Measurements from ENCODE around the gene GYG2.
A peak's percentile ranks its signal among the peaks of the same experiment; 100 is the strongest.

The GYG2 gene

DNA sequence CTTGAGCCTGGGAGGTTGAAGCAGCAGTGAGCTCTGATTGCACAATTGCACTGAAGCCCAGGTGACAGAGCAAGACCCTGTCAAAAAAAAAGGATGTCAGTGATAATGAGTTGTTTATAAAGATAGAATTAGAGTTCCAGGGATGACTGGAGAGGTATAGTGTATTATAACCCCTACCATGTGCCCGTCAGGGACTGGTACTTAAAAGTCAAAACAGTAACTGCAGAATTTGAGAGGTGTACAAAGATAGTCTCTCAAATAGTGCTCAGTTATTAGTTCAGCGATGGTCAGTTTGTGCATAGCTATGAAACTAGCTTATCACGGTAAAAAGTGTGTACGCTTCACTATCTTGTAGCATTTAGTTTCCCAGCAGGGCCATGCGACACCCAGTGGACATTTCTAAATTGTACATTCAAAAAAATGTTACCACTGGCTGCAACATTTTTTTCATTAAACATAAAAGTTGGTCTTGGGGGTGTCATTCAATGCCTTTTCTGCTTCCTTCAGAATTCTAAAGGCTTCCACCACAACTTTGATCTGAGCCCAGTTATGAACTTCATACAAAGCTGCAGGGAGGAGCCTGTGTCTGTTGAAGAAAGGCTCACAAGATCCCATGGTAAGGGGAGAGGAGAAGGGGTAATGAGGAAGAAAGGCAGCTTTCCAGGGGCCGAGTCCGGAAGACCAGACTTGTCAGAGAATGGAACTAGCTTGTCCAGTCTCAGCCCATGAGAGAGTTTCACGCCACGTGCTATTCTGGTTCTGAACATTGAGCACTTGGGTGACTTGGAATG is 9.2 kb upstream of the GYG2 start:
- DNase-seq: peak in 1 of 2 experiments; percentile 3

DNA sequence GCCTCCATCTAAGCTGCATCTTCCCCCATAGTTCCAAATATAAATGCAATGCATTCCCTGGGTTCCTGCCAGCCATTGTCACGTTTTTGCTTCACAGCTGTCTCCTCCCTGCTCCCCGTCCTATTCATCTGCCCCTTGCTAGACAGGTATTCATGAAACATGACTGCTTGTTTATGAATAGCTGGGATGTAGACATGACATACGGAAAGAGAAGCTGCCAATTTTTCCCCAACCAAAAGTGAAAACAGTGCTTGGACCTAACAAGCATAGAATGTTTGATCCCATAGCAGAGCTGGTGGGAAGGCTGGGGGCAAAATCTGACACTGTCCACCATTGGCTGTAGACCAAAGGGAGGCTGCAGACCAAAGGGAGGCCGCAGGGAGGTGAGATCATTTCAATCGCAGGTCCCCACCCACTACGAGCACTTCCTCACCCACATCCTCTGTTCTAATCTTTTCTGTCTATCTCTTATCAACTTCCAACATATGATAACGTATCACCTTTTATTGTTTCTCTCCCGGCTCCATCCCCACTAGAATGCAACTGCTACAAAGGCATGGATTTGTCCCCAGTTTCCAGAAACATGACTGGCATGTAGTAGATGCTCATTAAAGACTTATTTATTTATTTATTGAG is 8.5 kb upstream of the GYG2 start:
- no peak for DNase-seq

DNA sequence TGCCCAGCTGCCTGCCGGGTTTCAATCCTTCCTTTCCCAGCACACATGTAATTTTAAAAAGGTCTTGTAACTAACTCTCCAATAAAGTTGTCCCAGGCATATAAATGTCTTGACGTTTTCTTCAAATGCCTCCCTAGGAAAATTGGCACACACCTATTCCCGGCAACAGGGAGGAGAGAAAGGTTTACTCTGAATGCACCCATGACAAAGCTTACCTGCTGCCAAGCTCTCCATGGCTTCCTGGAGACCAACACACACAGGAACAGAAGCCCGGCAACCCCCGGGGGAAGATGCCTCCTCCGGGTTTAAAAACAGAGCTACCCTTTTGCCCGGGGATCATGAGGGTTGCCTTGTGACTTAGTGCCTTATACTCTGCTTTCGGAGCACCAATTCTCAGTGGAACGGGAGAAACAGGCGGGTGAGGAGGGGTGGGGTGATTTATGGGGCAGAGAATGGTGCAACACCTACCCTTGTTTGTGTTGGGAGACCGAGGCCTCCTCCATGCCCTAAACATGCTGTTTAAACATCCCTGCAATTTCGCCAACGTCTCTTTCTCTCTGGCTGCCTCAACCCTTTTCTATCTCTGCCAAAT is 4.8 kb upstream of the GYG2 start:
- no peak for DNase-seq

DNA sequence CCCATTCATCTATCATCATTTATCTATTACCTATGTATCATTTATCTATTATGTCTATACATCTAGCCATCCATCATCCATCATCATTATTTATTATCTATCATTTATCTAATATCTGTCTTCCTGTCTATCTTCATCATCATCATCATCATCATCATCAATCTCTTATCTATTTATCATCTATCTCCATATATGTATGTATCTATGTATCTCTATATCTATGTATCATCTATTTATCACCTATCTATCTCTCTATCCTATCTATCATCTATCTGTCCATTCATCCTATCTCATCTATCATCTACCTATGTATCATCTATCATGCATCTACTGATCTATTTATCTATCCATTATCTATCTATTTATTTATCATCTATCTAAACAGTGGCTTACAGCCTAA is 3.8 kb upstream of the GYG2 start:
- no peak for DNase-seq

- DNase-seq: no peak
These were observed 255 bp downstream of the GYG2 start for GRCh38 chrX:2828959-2829411.

DNA sequence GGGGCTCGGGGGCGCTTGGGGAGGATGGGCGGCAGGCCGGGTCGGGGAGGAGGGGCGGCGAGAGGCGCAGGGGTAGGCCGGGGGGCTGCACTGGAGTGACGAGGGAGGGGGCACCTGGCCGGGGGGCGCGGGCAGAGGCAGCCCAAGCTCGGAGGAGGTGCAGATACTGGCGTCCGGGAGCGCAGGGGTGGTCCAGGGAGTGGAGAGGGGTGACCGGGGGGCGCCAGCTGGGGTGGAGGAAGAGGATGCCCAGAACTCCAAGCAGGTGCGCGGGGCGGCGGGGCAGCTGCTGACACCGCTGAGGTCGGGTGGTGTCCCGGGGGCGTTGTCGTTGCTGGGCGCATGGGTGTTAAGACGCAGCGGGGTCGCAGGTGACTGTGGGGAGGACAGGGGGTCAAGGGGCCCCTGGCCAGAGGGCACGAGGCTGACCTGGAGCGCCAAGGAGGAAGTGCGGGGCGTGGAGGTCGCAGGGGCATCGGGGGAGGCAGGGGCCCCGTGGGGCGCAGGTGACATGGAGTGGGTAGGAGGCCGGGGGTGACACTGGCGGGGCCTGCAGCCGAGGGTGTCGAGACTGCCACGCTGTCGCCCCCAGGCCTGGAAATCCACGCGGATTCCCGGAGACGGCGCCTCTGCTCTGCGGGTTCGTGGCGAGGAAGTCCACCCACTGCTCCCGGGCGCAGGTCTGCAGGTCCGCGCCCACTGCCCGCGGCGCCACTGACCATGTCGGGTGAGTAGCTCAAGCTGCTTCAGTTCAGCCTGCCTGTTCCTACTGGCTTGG is 928 bp downstream of the GYG2 start:
- DNase-seq: no peak

GRCh38 chrX:2831471-2832228 is 2.9 kb downstream of the GYG2 start:
- DNase-seq: no peak

DNA sequence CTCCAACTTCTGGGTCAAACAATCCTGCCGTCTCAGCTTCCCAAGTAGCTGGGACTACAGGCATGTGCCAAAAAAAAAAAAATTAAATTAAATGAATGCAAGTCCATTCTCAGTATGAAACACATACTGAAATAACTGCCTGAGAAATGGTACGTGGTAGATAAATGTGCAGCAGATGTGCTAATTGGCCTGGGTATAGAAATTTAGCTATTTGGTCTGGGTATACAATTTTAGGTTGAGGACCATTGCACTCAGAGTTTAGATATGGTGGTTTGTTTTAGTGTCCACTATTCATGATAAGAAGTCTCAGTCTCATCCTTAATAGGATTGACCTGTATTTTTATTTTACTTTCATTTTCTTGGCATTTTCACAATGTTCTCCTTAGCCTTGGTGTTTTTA is 9.2 kb downstream of the GYG2 start:
- no peak for DNase-seq

GRCh38 chrX:2840961-2841360 is 12.2 kb downstream of the GYG2 start:
- no peak for DNase-seq

DNA sequence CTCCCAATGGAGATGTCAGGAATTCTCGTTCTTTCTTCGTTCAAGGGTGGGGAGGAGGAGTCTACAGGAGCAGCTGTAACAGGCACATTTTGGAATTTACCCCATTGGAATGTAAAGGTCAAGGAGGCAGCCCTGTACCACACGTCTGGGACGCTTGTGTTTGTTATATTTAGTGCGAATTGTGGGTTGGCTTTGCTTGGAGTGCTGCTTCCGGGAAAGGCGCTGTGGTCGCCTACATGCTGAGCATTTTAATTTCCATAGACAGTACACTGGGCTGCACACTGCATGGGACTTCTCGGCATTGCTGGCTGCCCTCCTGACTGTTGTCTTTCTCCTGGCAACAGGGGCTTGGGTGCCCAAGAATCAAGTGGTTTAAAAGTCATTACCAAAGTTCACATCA is 12.8 kb downstream of the GYG2 start:
- no peak for DNase-seq

GRCh38 chrX:2846992-2847391 is 18.3 kb downstream of the GYG2 start:
- DNase-seq: no peak

- DNase-seq: no peak
These were observed 20.2 kb downstream of the GYG2 start for GRCh38 chrX:2848871-2849301.

GRCh38 chrX:2854918-2855317 is 26.2 kb downstream of the GYG2 start:
- DNase-seq: no peak

DNA sequence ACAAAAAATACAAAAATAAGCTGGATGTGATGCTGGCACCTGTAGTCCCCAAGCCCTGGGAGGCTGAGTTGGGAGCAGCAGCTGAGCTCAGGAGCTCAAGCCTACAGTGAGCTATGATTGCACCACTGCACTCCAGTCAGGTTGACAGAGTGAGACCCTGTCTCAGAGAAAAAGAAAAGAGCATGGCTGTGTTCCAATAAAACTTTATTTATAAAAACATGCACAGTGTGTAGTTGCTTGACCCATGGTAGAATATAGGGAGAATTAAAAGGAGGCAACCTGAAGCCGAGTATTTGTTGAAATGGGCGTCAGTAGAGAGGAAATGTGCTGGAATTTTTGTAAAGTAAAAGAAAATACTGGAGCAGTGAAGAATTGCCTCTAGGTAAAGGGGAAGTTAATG is 27.0 kb downstream of the GYG2 start:
- no peak for DNase-seq

- DNase-seq: no peak
These were observed 28.8 kb downstream of the GYG2 start for GRCh38 chrX:2857566-2857965.

- no peak for DNase-seq
These were observed 30.6 kb downstream of the GYG2 start for GRCh38 chrX:2859197-2859797.

- no peak for DNase-seq
These were observed 33.7 kb downstream of the GYG2 start for GRCh38 chrX:2862404-2862803.

DNA sequence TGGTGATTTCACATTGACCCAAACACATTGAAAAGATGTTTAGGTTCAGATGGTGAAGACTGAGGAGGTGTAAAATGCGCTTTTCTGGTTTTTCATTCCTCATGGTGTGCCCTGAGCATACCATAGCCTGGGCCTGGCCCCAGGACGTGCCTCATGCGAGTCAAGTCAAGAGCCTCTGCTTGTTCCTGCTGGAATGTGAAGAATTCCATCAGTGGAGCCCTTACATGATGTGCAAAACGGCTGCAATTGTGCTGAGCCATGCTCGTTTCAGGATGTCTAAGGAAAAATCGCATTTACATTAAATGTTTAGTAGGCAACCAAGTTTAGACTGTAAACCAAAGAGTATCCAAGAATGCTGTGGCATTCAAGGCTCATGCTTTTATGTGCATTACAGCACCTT is 34.9 kb downstream of the GYG2 start:
- DNase-seq: no peak

DNA sequence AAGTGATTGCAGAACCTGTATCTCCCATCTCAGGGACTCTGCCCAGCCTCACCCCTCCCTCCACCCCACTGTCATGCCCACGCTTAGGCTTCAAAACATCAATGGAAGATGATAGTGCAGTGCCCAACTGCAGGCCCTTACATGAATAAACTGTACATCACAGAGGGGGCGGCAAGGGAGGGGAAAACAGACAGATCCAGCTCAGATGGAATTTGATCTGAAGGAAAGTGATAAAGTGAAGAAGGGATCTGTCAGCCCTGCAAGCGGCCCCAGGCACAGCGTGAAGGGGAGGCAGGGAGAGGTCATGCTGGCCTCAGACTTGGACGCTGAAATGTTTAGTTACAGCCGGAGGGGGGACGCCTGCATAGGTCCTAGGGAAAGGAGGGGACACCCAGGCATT is 38.5 kb downstream of the GYG2 start:
- DNase-seq: no peak

DNA sequence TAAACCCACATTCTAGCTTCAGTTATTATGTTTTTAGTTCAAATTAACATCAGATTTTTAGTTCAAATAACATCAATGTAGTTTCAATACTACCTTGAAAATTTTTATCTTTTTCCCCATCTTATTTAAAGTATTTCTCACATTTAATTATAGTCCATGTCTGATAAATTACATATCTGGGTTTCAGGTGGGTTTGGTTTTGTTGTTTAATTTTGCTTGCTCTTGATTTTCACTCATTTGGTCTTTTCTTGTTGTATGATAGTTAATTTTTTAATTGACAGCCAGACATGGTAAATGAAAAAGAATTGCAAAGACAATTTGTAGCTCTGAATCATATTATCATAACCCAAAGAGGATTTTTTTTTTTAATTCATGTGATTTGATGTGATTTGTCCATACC is 41.9 kb downstream of the GYG2 start:
- DNase-seq: no peak

DNA sequence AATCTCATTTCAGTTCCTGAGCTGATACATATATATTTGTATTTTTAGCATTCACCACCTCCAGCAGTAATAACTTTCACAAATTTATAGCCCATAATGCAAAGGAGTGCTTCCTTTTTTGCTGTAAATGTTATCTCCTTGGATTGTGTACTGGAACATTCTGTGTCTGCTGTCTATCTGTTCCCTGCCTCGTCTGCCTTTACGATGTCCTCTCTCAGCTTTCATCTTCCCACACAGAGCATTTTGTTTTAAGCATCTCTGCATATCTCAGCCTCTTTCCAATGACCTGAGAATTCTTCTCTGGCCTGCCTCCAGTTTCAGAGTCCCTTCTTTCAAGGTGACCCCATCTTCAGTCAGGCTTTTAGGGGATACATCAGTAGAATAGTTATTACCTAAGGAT is 43.1 kb downstream of the GYG2 start:
- DNase-seq: no peak

- no peak for DNase-seq
These were observed 44.0 kb downstream of the GYG2 start for GRCh38 chrX:2872671-2873277.
